ENCODE data around the gene TMEM8B.

GRCh38 chr9:35891646-35892045 lies 62.6 kb downstream of the TMEM8B start:
- TF ChIP-seq CHD2 (IDR thresholded peaks at IDR 0.05; ENCODE audit: low read length) (no peak), NANOG (IDR thresholded peaks at IDR 0.05; ENCODE audit: insufficient read depth, low read depth, low read length, poor library complexity, severe bottlenecking) (no peak), EGR1 (IDR thresholded peaks at IDR 0.05; ENCODE audit: borderline replicate concordance, low read depth, low read length) (no peak), RAD21 (IDR thresholded peaks at IDR 0.05 in 1 of 2, conservative IDR thresholded peaks at IDR 0.05 in 1 of 2; ENCODE audit: low read depth in 2 of 2, low read length in 2 of 2) (no peak)
